Effector memory CD8-positive, alpha-beta T cell (primary cell): ENCODE measurements around the gene ADISSP.
A peak's percentile ranks its signal among the peaks of the same experiment; 100 is the strongest.

Experiments used
- ATAC-seq: fragments of 150-1000 bp; cut with Tn5 transposase; replicated peaks from 2 replicates; pipeline ENCODE4 v1.10.0; 2021; ENCODE audit warnings: mild to moderate bottlenecking, moderate library complexity
- DNase-seq, 3 experiments: peaks; one replicate each; pipeline ENCODE4 v3.0.0; 2021
- H3K27ac Mint-ChIP-seq, 2 donors: one replicate each; pipeline ENCODE4 v1.8.0; 2022; ENCODE audit warnings: mild to moderate bottlenecking in 2 of 2, mixed read lengths in 2 of 2, moderate library complexity in 2 of 2
- H3K27me3 Mint-ChIP-seq, 2 donors: one replicate each; pipeline ENCODE4 v1.8.0; 2022; ENCODE audit warnings: mixed read lengths in 2 of 2
- H3K36me3 Mint-ChIP-seq: one replicate; pipeline ENCODE4 v1.8.0; 2022; ENCODE audit warnings: mild to moderate bottlenecking, moderate library complexity, mixed read lengths; ENCODE audit not compliant: insufficient read depth
- H3K4me1 Mint-ChIP-seq, 2 donors: one replicate each; pipeline ENCODE4 v1.8.0; 2022; ENCODE audit warnings: low read depth in 2 of 2, mixed read lengths in 2 of 2
- H3K4me3 Mint-ChIP-seq, 2 donors: one replicate each; pipeline ENCODE4 v1.8.0; 2022; ENCODE audit warnings: mild to moderate bottlenecking in 2 of 2, mixed read lengths in 2 of 2, moderate library complexity in 2 of 2
- H3K9me3 Mint-ChIP-seq, 2 donors: one replicate each; pipeline ENCODE4 v1.8.0; 2022; ENCODE audit warnings: mixed read lengths in 2 of 2
- total RNA-seq, 9 experiments: gene quantifications; one replicate each; lab custom pipeline; 2026; lab: John Stamatoyannopoulos, UW

ADISSP gene
- total RNA-seq, result 5.4 to 45.7 (median 16.5) reads per million in 9 experiments

GRCh38 chr20:3767427-3768341 lies at the start of gene ADISSP:
ADISSP (minus strand) TSS chr20:3767753; CDS start chr20:3760100, 7,653 bp downstream.
- no peaks in the 10 kb centered on the region for H3K9me3 Mint-ChIP-seq

GRCh38 chr20:3815703-3816315 lies 48.3 kb upstream of the ADISSP start:
- Mint-ChIP-seq H3K4me3 (peak overlapping the region; percentile 81 to 82), H3K4me1 (peaks cover 64 to 75% of the 10 kb centered on the region in 2 donors)
- peak; percentile 18 for ATAC-seq

More at GRCh38 chr20:3767427-3768341, at the start of gene ADISSP:
- Mint-ChIP-seq H3K27ac (peak within 1 kb of the TSS; percentile 93 to 96), H3K4me3 (peak within 1 kb of the TSS; percentile 89 to 90), H3K36me3 (peaks cover 24% of the 10 kb centered on the region), H3K27me3 (peaks cover 0 to 6% of the 10 kb centered on the region in 2 donors), H3K4me1 (peaks cover 14 to 26% of the 10 kb centered on the region in 2 donors)
- DNase-seq (peak; percentile 94 to 96 (median 96)), ATAC-seq (peak; percentile 81)

GRCh38 chr20:3814928-3815495 lies 47.5 kb upstream of the ADISSP start:
- H3K27me3 Mint-ChIP-seq, result no peaks in the 10 kb centered on the region
- DNase-seq (no peak), ATAC-seq (no peak)
- peak overlapping the region; percentile 81 to 82 for H3K4me3 Mint-ChIP-seq
- no peaks in the 10 kb centered on the region for H3K9me3 Mint-ChIP-seq
- peaks cover 29% of the 10 kb centered on the region for H3K36me3 Mint-ChIP-seq
- peak overlapping the region; percentile 90 to 96 for H3K27ac Mint-ChIP-seq
- peaks cover 72 to 78% of the 10 kb centered on the region in 2 donors for H3K4me1 Mint-ChIP-seq

More at GRCh38 chr20:3815703-3816315, 48.3 kb upstream of the ADISSP start:
- peak overlapping the region; percentile 90 to 96 for H3K27ac Mint-ChIP-seq
- no peaks in the 10 kb centered on the region for H3K27me3 Mint-ChIP-seq
- DNase-seq, result peak; percentile 35 to 54 (median 44)
- peaks cover 32% of the 10 kb centered on the region for H3K36me3 Mint-ChIP-seq
- H3K9me3 Mint-ChIP-seq, result no peaks in the 10 kb centered on the region

GRCh38 chr20:3813848-3814581 lies 46.5 kb upstream of the ADISSP start:
- no peaks in the 10 kb centered on the region for H3K27me3 Mint-ChIP-seq
- no peak for ATAC-seq
- H3K4me3 Mint-ChIP-seq, result peak overlapping the region; percentile 87 to 96
- H3K9me3 Mint-ChIP-seq, result no peaks in the 10 kb centered on the region
- DNase-seq, result peak in 2 of 3 experiments; percentile 23 to 24
- peaks cover 27% of the 10 kb centered on the region for H3K36me3 Mint-ChIP-seq
- H3K4me1 Mint-ChIP-seq, result peaks cover 69 to 70% of the 10 kb centered on the region in 2 donors
- peak overlapping the region; percentile 99 for H3K27ac Mint-ChIP-seq

- Mint-ChIP-seq H3K4me1 (peaks cover 61 to 66% of the 10 kb centered on the region in 2 donors), H3K9me3 (no peaks in the 10 kb centered on the region), H3K4me3 (peak overlapping the region; percentile 87 to 96), H3K27me3 (no peaks in the 10 kb centered on the region), H3K27ac (peak overlapping the region; percentile 99), H3K36me3 (peaks cover 26% of the 10 kb centered on the region)
- DNase-seq (no peak), ATAC-seq (no peak)
These were observed 45.7 kb upstream of the ADISSP start for GRCh38 chr20:3812975-3813847.

- Mint-ChIP-seq H3K27ac (peak overlapping the region; percentile 99), H3K4me1 (peaks cover 62 to 65% of the 10 kb centered on the region in 2 donors), H3K4me3 (peak overlapping the region; percentile 87 to 96), H3K27me3 (no peaks in the 10 kb centered on the region), H3K36me3 (peaks cover 26% of the 10 kb centered on the region), H3K9me3 (no peaks in the 10 kb centered on the region)
- DNase-seq (no peak), ATAC-seq (no peak)
These were observed 44.7 kb upstream of the ADISSP start for GRCh38 chr20:3812259-3812681.

GRCh38 chr20:3811467-3812258 lies 44.1 kb upstream of the ADISSP start:
- H3K4me3 Mint-ChIP-seq, result peak overlapping the region; percentile 87 to 96
- peaks cover 65 to 67% of the 10 kb centered on the region in 2 donors for H3K4me1 Mint-ChIP-seq
- no peaks in the 10 kb centered on the region for H3K27me3 Mint-ChIP-seq
- H3K27ac Mint-ChIP-seq, result peak overlapping the region; percentile 99
- DNase-seq, result peak; percentile 88 to 91 (median 90)
- ATAC-seq, result peak; percentile 84
- no peaks in the 10 kb centered on the region for H3K9me3 Mint-ChIP-seq
- peaks cover 28% of the 10 kb centered on the region for H3K36me3 Mint-ChIP-seq

GRCh38 chr20:3808544-3808943 lies 41.0 kb upstream of the ADISSP start:
- peaks cover 43% of the 10 kb centered on the region for H3K36me3 Mint-ChIP-seq
- ATAC-seq (no peak), DNase-seq (no peak)
- no peaks in the 10 kb centered on the region for H3K27me3 Mint-ChIP-seq
- H3K4me1 Mint-ChIP-seq, result peaks cover 62 to 64% of the 10 kb centered on the region in 2 donors
- peak overlapping the region in 1 of 2 donors; percentile 89 for H3K27ac Mint-ChIP-seq
- H3K4me3 Mint-ChIP-seq, result peak overlapping the region in 1 of 2 donors; percentile 29
- H3K9me3 Mint-ChIP-seq, result no peaks in the 10 kb centered on the region

- Mint-ChIP-seq H3K27ac (peak overlapping the region; percentile 46 to 70), H3K4me3 (no peak overlapping the region), H3K27me3 (no peaks in the 10 kb centered on the region), H3K4me1 (peaks cover 55 to 56% of the 10 kb centered on the region in 2 donors), H3K36me3 (peaks cover 62% of the 10 kb centered on the region), H3K9me3 (no peaks in the 10 kb centered on the region)
- ATAC-seq, result no peak
- no peak for DNase-seq
These were observed 37.2 kb upstream of the ADISSP start for GRCh38 chr20:3804781-3805180.

- Mint-ChIP-seq H3K27ac (peak overlapping the region; percentile 91 to 96), H3K9me3 (no peaks in the 10 kb centered on the region), H3K4me1 (peaks cover 59 to 60% of the 10 kb centered on the region in 2 donors), H3K36me3 (peaks cover 67% of the 10 kb centered on the region), H3K4me3 (peak overlapping the region in 1 of 2 donors; percentile 57), H3K27me3 (no peaks in the 10 kb centered on the region)
- DNase-seq, result no peak
- ATAC-seq, result peak; percentile 39
These were observed 36.8 kb upstream of the ADISSP start for GRCh38 chr20:3804254-3804751.

- no peak for DNase-seq
- no peak for ATAC-seq
- H3K9me3 Mint-ChIP-seq, result no peaks in the 10 kb centered on the region
- H3K27ac Mint-ChIP-seq, result peak overlapping the region; percentile 91 to 96
- H3K4me3 Mint-ChIP-seq, result peak overlapping the region in 1 of 2 donors; percentile 57
- no peaks in the 10 kb centered on the region for H3K27me3 Mint-ChIP-seq
- H3K36me3 Mint-ChIP-seq, result peaks cover 71% of the 10 kb centered on the region
- peaks cover 62 to 65% of the 10 kb centered on the region in 2 donors for H3K4me1 Mint-ChIP-seq
These were observed 36.3 kb upstream of the ADISSP start for GRCh38 chr20:3803854-3804253.
